HEK293 (cell line): ENCODE results near the gene HTRA2.

Source experiments
- ATF2 ChIP-seq: fragments of 450-650 bp; formaldehyde crosslinking; IDR thresholded peaks from 2 replicates; pipeline ENCODE4 v1.5.1; 2016; ENCODE audit warnings: missing biosample characterization, missing genetic modification characterization, low read depth
- GLIS1 ChIP-seq: fragments of 450-650 bp; formaldehyde crosslinking; IDR thresholded peaks from 2 replicates; pipeline ENCODE4 v1.5.1; 2016; ENCODE audit warnings: missing biosample characterization, missing genetic modification characterization
- KLF16 ChIP-seq: fragments of 450-650 bp; formaldehyde crosslinking; IDR thresholded peaks from 2 replicates; pipeline ENCODE4 v1.5.1; 2017; ENCODE audit warnings: missing biosample characterization, missing genetic modification characterization
- MZF1 ChIP-seq: fragments of 450-650 bp; formaldehyde crosslinking; IDR thresholded peaks from 2 replicates; pipeline ENCODE4 v1.5.1; 2017; ENCODE audit warnings: missing biosample characterization, missing genetic modification characterization, borderline replicate concordance
- OVOL3 ChIP-seq: fragments of 450-650 bp; formaldehyde crosslinking; IDR thresholded peaks from 2 replicates; pipeline ENCODE4 v1.5.1; 2016; ENCODE audit warnings: missing biosample characterization, missing genetic modification characterization
- PRDM10 ChIP-seq: fragments of 450-650 bp; formaldehyde crosslinking; IDR thresholded peaks from 2 replicates; pipeline ENCODE4 v1.5.1; 2016; ENCODE audit warnings: missing biosample characterization, missing genetic modification characterization
- ZBTB1 ChIP-seq: fragments of 450-650 bp; formaldehyde crosslinking; IDR thresholded peaks from 2 replicates; pipeline ENCODE4 v1.5.1; 2016; ENCODE audit warnings: missing biosample characterization, missing genetic modification characterization
- ZBTB20 ChIP-seq: fragments of 450-650 bp; formaldehyde crosslinking; IDR thresholded peaks from 2 replicates; pipeline ENCODE4 v1.5.1; 2016; ENCODE audit warnings: missing biosample characterization, missing genetic modification characterization
- ZBTB8A ChIP-seq: fragments of 450-650 bp; formaldehyde crosslinking; IDR thresholded peaks from 2 replicates; pipeline ENCODE4 v1.5.1; 2016; ENCODE audit warnings: missing biosample characterization, missing genetic modification characterization
- ZFHX2 ChIP-seq: fragments of 450-650 bp; formaldehyde crosslinking; conservative IDR thresholded peaks from 2 replicates; pipeline ENCODE4 v1.5.1; 2016; ENCODE audit warnings: missing biosample characterization, missing genetic modification characterization
- ZFP69B ChIP-seq: fragments of 450-650 bp; formaldehyde crosslinking; IDR thresholded peaks from 2 replicates; pipeline ENCODE4 v1.5.1; 2016; ENCODE audit warnings: missing biosample characterization, missing genetic modification characterization
- ZNF112 ChIP-seq: fragments of 450-650 bp; formaldehyde crosslinking; IDR thresholded peaks from 2 replicates; pipeline ENCODE4 v1.5.0; 2017; ENCODE audit warnings: missing biosample characterization, missing genetic modification characterization
- ZNF155 ChIP-seq: fragments of 450-650 bp; formaldehyde crosslinking; IDR thresholded peaks from 2 replicates; pipeline ENCODE4 v1.5.1; 2016; ENCODE audit warnings: missing biosample characterization, missing genetic modification characterization
- ZNF311 ChIP-seq: fragments of 450-650 bp; formaldehyde crosslinking; IDR thresholded peaks from 2 replicates; pipeline ENCODE4 v1.5.1; 2017; ENCODE audit warnings: missing biosample characterization, missing genetic modification characterization, borderline replicate concordance
- ZNF335 ChIP-seq: fragments of 450-650 bp; formaldehyde crosslinking; conservative IDR thresholded peaks from 2 replicates; pipeline ENCODE4 v1.5.1; 2016; ENCODE audit warnings: missing biosample characterization, missing genetic modification characterization
- ZNF394 ChIP-seq: fragments of 450-650 bp; formaldehyde crosslinking; IDR thresholded peaks from 2 replicates; pipeline ENCODE4 v1.5.1; 2016; ENCODE audit warnings: missing biosample characterization, missing genetic modification characterization, mild to moderate bottlenecking, moderate library complexity, borderline replicate concordance
- ZNF416 ChIP-seq: fragments of 450-650 bp; formaldehyde crosslinking; IDR thresholded peaks from 2 replicates; pipeline ENCODE4 v1.5.1; 2016; ENCODE audit warnings: missing biosample characterization, missing genetic modification characterization
- ZNF423 ChIP-seq: fragments of 450-650 bp; formaldehyde crosslinking; IDR thresholded peaks from 2 replicates; pipeline ENCODE4 v1.5.1; 2016; ENCODE audit warnings: missing biosample characterization, missing genetic modification characterization
- ZNF449 ChIP-seq: fragments of 450-650 bp; formaldehyde crosslinking; IDR thresholded peaks from 2 replicates; pipeline ENCODE4 v1.5.1; 2017; ENCODE audit warnings: missing biosample characterization, mild to moderate bottlenecking, missing genetic modification characterization, moderate library complexity
- ZNF473 ChIP-seq: fragments of 450-650 bp; formaldehyde crosslinking; IDR thresholded peaks from 2 replicates; pipeline ENCODE4 v1.5.1; 2017; ENCODE audit warnings: missing biosample characterization, missing genetic modification characterization
- ZNF48 ChIP-seq: fragments of 450-650 bp; formaldehyde crosslinking; IDR thresholded peaks from 2 replicates; pipeline ENCODE4 v1.5.1; 2016; ENCODE audit warnings: missing biosample characterization, missing genetic modification characterization
- ZNF501 ChIP-seq: fragments of 450-650 bp; formaldehyde crosslinking; IDR thresholded peaks from 2 replicates; pipeline ENCODE4 v1.5.1; 2016; ENCODE audit warnings: missing biosample characterization, missing genetic modification characterization
- ZNF518A ChIP-seq: fragments of 450-650 bp; formaldehyde crosslinking; conservative IDR thresholded peaks from 2 replicates; pipeline ENCODE4 v1.5.1; 2016; ENCODE audit warnings: low read depth, missing biosample characterization, missing genetic modification characterization
- ZNF558 ChIP-seq: fragments of 450-650 bp; formaldehyde crosslinking; IDR thresholded peaks from 2 replicates; pipeline ENCODE4 v1.5.1; 2016; ENCODE audit warnings: missing biosample characterization, missing genetic modification characterization
- ZNF580 ChIP-seq: fragments of 450-650 bp; formaldehyde crosslinking; IDR thresholded peaks from 2 replicates; pipeline ENCODE4 v1.5.1; 2016; ENCODE audit warnings: missing biosample characterization, missing genetic modification characterization
- ZNF585B ChIP-seq: fragments of 450-650 bp; formaldehyde crosslinking; IDR thresholded peaks from 2 replicates; pipeline ENCODE4 v1.5.1; 2016; ENCODE audit warnings: missing biosample characterization, missing genetic modification characterization
- ZNF624 ChIP-seq: fragments of 450-650 bp; formaldehyde crosslinking; IDR thresholded peaks from 2 replicates; pipeline ENCODE4 v1.5.1; 2017; ENCODE audit warnings: missing biosample characterization, missing genetic modification characterization
- ZNF629 ChIP-seq: fragments of 450-650 bp; formaldehyde crosslinking; IDR thresholded peaks from 2 replicates; pipeline ENCODE4 v1.5.1; 2017; ENCODE audit warnings: missing biosample characterization, missing genetic modification characterization
- ZNF664 ChIP-seq: fragments of 450-650 bp; formaldehyde crosslinking; IDR thresholded peaks from 2 replicates; pipeline ENCODE4 v1.5.1; 2016; ENCODE audit warnings: missing biosample characterization, missing genetic modification characterization
- ZNF677 ChIP-seq: fragments of 450-650 bp; IDR thresholded peaks from 2 replicates; pipeline ENCODE4 v1.5.0; 2018; ENCODE audit warnings: missing biosample characterization, mild to moderate bottlenecking, missing genetic modification characterization, moderate library complexity
- ZXDB ChIP-seq: fragments of 450-650 bp; formaldehyde crosslinking; IDR thresholded peaks from 2 replicates; pipeline ENCODE4 v1.5.1; 2016; ENCODE audit warnings: missing biosample characterization, missing genetic modification characterization

The HTRA2 gene

GRCh38 chr2:74507926-74508520 is 21.7 kb upstream of the HTRA2 start (continued):
- no peak for TF ChIP-seq ZNF518A
- no peak for TF ChIP-seq MZF1 (tag by site-specific recombination)
- TF ChIP-seq ZBTB1 (tag by site-specific recombination): no peak
- no peak for TF ChIP-seq ZBTB8A
- no peak for TF ChIP-seq ZNF155
- TF ChIP-seq ZNF580 (tag by site-specific recombination): 0 out of 2 replicates have a peak, but pooled peaks have one; percentile 9
- no peak for TF ChIP-seq KLF16 (tag by site-specific recombination)
- TF ChIP-seq ZNF311 (tag by site-specific recombination): no peak
- TF ChIP-seq ZNF423 (tag by site-specific recombination): no peak
- no peak for TF ChIP-seq ZNF48 (tag by site-specific recombination)
- TF ChIP-seq ZNF449 (tag by site-specific recombination): no peak
- peak; percentile 79 for TF ChIP-seq PRDM10 (tag by site-specific recombination)
- TF ChIP-seq ZNF558 (tag by site-specific recombination): no peak
- peak; percentile 81 for TF ChIP-seq ZNF335 (tag by site-specific recombination)
- no peak for TF ChIP-seq ZNF624 (tag by site-specific recombination)
- TF ChIP-seq ZXDB (tag by site-specific recombination): 0 out of 2 replicates have a peak, but pooled peaks have one; percentile 10
- no peak for TF ChIP-seq ZFHX2 (tag by site-specific recombination)
- TF ChIP-seq ZNF501: no peak
- no peak for TF ChIP-seq ZFP69B
- TF ChIP-seq OVOL3 (tag by site-specific recombination): no peak
- no peak for TF ChIP-seq ZNF664 (tag by site-specific recombination)
- TF ChIP-seq GLIS1 (tag by site-specific recombination): peak; percentile 85
- no peak for TF ChIP-seq ATF2 (tag by site-specific recombination)
- no peak for TF ChIP-seq ZNF677 (tag by site-specific recombination)
- TF ChIP-seq ZNF416 (tag by site-specific recombination): no peak
- no peak for TF ChIP-seq ZNF585B (tag by site-specific recombination)
- no peak for TF ChIP-seq ZNF394 (tag by site-specific recombination)
- TF ChIP-seq ZNF629 (tag by site-specific recombination): no peak
- TF ChIP-seq ZBTB20 (tag by site-specific recombination): no peak
- TF ChIP-seq ZNF112: no peak
- no peak for TF ChIP-seq ZNF473 (tag by site-specific recombination)
